Measurements from ENCODE around the gene MCF2.
"Not testable (repeated sequence)": the region's sequence is repeated elsewhere in the genome, so short reads cannot be mapped to it uniquely, and the experiment has no call there.

GRCh38 chrX:139685175-139685574 lies 22.8 kb downstream of the MCF2 start:
- not testable (repeated sequence) for TF ChIP-seq CTCF (conservative IDR thresholded peaks at IDR 0.05; ENCODE audit: low read depth in 2 of 2); EZH2 (IDR thresholded peaks at IDR 0.05; ENCODE audit: low read depth, unreplicated experiment); JUNB (IDR thresholded peaks at IDR 0.05; ENCODE audit: unreplicated experiment); ETS1 (IDR thresholded peaks at IDR 0.05); ZNF114 (CRISPR knock-in tag; IDR thresholded peaks at IDR 0.05); POLR2AphosphoS5 (IDR thresholded peaks at IDR 0.05; ENCODE audit: low read depth); CREB1 (CRISPR knock-in tag; IDR thresholded peaks at IDR 0.05; ENCODE audit: low read depth); EZH2phosphoT487 (IDR thresholded peaks at IDR 0.05; ENCODE audit: unreplicated experiment); REST (IDR thresholded peaks at IDR 0.05; ENCODE audit: unreplicated experiment)
